ENCODE measurements around the gene PALD1. TPM values are rescaled to one million over a fixed set of nuclear protein-coding genes. Genes with fewer than 3 reads are reported as not detected.
"Not testable (repeated sequence)": the region's sequence is repeated elsewhere in the genome, so short reads cannot be mapped to it uniquely, and the experiment has no call there.

Gene PALD1
- total RNA-seq, 3 donors from 2014 or later = 0.90 to 2.6 (median 1.3) TPM

DNA sequence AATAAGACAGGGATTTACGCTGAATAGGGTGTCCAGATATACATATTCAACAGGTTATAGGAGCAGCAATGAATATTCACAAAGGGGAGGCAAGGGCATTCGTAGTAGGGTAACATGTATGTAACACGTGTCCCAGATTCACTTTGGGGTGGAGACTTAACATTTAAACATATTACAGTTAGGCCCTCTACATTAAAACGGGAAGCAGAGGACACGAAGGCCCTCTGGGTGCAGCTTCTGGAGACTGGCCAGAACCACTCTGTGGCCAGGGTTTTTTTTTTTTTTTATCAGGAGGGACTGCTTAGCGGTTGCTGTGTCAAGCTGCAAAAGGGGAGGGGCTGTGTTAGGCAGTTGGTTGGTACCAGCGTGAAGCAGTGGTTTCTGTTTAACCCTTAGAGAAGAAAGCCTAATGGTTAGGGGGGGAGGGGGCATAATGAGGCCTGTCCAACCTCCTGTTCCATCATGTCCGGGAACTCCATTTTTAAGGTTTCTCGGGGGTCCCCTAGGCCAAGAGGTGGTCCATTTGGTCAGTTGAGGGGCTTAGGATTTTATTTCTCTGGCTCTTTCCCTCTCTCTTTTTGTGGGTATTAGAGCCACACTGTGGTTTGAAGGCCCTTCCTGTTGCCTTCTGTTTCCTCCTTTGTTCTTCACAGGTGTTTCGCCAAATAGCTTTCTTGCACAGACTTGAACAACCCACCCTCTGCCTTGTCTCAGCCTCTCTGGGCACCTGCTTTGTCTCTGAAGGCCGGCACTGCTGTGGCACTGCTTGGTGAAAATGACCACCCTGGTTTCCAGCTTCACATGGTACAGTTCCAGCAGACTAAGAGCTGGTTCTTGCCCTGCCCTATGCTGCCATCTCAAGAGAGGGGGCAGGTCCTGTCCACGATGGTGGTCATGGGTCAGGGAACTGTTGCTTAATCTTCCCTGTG lies 97.6 kb downstream of the PALD1 start:
- Mint-ChIP-seq H3K4me1 (ENCODE audit: low read depth) (peaks cover 48% of the 10 kb centered on the region), H3K9me3 (no peaks in the 10 kb centered on the region), H3K4me3 (no peak overlapping the region), H3K36me3 (ENCODE audit: insufficient read depth) (no peaks in the 10 kb centered on the region), H3K27me3 (ENCODE audit: low read depth) (no peaks in the 10 kb centered on the region)
- ATAC-seq (no peak), DNase-seq (no peak)

DNA sequence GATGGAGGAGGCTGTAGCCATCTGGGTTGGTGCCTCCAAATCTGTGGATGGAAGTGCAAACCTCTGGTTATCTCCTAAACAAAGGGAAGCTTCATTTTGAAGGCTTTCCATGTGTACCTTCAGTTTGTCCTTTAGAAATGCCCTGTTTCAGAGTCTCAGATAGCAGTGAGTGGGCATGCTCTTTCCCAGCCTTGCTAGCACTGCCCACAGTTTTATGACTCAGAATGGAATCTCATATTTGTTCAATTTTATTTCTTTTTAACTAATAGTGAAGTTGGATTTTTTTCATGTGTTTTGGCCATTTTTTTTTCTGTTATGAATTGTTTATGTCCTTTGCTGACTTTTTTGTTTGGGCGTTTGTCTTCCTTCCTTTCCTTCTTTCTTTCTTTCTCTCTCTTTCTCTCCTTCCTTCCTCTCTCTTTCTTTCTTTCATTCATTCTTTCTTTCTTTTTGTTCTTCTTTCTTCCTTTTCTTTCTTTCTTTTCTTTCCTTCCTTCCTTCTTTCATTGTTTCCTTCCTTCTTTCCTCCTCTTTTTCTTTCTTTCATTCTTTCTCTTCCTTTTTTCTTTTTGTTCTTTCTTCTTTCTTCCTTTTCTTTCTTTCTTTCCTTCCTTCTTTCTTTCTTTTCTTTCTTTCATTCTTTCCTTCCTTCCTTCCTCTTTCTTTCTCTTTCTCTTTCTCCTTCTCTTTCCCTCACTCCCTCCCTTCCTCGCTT lies 98.4 kb downstream of the PALD1 start:
- Mint-ChIP-seq H3K36me3 (ENCODE audit: insufficient read depth) (no peaks in the 10 kb centered on the region), H3K4me1 (ENCODE audit: low read depth) (peaks cover 48% of the 10 kb centered on the region), H3K27me3 (ENCODE audit: low read depth) (no peaks in the 10 kb centered on the region), H3K9me3 (no peaks in the 10 kb centered on the region), H3K4me3 (no peak overlapping the region)
- DNase-seq = no peak
- ATAC-seq = no peak

DNA sequence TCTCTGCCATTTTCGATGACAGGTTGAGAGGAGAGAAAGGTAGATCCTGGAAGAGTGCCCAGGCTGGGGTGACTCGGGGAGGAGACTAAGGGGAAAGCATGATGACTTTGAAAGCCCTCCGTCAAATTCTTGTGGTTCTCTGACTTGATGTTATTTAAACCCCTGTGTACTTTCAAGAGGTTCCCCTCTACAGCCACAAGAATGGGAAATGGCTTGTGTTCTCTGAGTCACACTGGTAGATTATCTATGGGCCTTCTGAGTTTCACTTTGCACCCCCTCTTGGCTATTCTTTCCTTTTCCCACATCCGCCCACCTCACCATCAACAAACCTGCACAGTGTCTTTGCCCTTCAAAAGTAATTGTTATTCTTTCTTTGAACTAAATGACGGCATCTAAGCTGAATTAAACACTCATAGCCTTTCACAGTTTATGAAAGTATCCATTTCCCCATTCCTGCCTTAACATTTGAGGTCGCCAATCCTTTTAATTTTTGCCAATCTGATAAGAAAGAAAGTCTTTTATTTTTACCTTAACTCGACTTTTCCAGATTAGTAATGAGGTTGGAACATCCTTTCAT lies 99.9 kb downstream of the PALD1 start:
- DNase-seq = peak; percentile 47
- peak overlapping the region; percentile 56 for H3K4me3 Mint-ChIP-seq
- peak; percentile 89 to 92 for ATAC-seq
- no peaks in the 10 kb centered on the region for H3K9me3 Mint-ChIP-seq
- H3K4me1 Mint-ChIP-seq (ENCODE audit: low read depth) = peaks cover 48% of the 10 kb centered on the region
- no peaks in the 10 kb centered on the region for H3K36me3 Mint-ChIP-seq (ENCODE audit: insufficient read depth)
- no peaks in the 10 kb centered on the region for H3K27me3 Mint-ChIP-seq (ENCODE audit: low read depth)

DNA sequence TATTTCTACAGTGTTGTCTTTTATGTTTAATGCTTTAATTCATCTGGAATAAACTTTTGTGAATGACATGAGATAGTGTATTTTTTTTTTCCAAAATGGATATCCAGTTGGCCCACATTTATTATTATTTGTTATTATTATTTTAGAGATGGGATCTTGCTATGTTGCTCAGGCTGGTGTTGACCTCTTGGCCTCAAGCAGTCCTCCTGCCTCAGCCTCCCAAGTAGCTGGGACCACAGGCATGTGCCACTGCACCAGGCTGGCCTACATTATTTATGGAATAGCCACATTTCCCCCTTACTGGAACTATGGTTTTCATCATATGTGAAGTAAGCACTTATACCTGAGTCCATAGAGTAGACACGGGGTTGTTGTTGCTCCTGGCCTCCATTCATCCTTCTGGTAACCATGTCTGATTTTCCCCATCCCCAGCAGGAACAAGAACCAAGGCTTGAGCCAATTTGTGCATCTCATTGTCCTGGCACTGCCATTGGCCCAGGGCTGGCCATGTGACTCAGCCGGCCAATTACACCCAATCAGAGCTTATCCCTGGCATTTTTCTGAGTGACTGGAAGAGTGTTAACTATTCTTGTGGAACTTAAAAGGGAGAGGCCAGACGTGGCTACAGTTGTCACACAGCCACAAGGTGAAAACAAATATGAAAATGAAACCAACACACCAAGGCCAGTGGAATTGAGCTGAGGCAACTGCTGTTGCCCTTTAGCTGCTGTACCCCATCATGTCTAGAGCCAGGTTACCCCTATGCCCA lies 100.9 kb downstream of the PALD1 start:
- DNase-seq = no peak
- no peaks in the 10 kb centered on the region for H3K9me3 Mint-ChIP-seq
- H3K4me1 Mint-ChIP-seq (ENCODE audit: low read depth) = peaks cover 48% of the 10 kb centered on the region
- H3K36me3 Mint-ChIP-seq (ENCODE audit: insufficient read depth) = no peaks in the 10 kb centered on the region
- peak overlapping the region; percentile 15 for H3K4me3 Mint-ChIP-seq
- no peak for ATAC-seq
- H3K27me3 Mint-ChIP-seq (ENCODE audit: low read depth) = no peaks in the 10 kb centered on the region

DNA sequence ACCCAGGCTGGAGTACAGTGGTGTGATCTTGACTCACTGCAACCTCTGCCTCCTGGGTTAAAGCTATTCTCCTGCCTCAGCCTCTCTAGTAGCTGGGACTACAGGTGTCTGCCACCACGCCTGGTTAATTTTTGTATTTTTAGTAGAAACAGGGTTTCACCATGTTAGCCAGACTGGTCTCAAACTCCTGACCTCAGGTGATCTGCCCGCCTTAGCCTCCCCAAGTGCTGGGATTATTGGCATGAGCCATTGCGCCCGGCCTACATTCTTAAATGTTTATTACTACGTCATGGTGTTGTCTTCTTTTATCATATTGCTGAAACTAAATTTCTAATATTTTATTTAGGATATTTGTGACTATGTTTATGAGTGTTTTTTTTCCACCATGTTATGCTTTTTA lies 102.6 kb downstream of the PALD1 start:
- not testable (repeated sequence) for H3K27me3 Mint-ChIP-seq (ENCODE audit: low read depth); H3K36me3 Mint-ChIP-seq (ENCODE audit: insufficient read depth); ATAC-seq; H3K9me3 Mint-ChIP-seq; DNase-seq; H3K4me3 Mint-ChIP-seq
- peaks cover 41% of the 10 kb centered on the region for H3K4me1 Mint-ChIP-seq (ENCODE audit: low read depth)

DNA sequence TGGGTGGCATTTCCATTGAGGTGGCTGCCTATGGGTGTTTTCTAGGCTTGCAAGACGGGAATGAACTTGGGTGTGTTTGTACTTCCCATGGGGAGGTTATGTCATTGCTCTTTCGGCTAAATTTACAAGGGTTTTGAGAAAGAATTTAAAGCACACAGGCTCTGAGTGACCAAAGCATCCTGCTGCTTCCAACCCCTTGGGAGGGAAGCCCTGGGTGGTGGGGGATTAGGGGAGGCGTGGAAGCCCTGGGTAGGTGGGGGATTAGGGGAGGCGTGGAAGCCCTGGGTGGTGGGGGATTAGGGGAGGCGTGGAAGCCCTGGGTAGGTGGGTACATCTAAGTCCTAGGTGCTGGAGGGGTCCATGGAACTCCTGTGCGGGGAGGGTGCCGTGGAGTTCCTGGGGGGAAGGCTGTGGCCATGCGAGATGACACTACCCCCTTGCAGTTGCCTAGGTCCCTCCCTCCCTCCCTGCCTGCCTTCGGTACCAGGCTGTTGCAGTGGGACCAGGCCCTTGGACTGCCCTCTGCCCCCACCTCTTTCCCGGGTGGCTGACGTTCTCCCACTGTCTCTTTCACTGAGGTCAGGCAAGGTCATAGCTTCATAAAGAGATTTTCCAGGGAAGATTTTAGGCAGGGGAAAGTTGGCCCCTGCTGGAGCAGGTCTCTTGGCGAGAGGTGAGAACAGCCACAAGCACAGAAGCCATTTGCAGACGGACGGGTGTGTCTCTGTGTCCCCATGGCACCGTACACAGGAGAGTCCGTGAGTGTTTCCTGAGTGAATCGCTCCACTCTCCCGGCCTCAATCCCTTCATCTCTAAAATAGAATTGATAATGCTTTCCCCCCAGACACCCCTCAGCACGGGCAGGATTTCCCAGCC lies 104.5 kb downstream of the PALD1 start:
- no peak overlapping the region for H3K4me3 Mint-ChIP-seq
- H3K36me3 Mint-ChIP-seq (ENCODE audit: insufficient read depth) = no peaks in the 10 kb centered on the region
- ATAC-seq = no peak
- H3K4me1 Mint-ChIP-seq (ENCODE audit: low read depth) = peaks cover 26% of the 10 kb centered on the region
- H3K9me3 Mint-ChIP-seq = no peaks in the 10 kb centered on the region
- H3K27me3 Mint-ChIP-seq (ENCODE audit: low read depth) = no peaks in the 10 kb centered on the region
- DNase-seq = no peak

DNA sequence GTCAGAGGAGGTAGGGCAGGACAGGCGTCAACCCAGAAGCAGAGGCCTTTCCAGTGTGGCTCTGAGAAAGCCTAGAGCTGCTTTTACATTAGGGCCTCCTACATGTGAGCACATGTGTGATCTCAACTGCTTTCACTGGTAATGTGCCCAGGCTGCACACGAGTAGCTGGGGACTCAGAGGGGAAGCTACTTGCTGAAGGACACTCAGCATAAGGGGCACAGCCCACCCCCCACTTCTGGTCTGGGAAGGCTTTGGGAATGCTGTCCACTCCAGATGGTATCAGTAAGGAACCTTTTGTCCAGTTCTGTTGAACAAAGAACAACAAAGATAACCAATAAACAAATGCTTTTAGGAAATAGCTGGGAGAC lies 105.1 kb downstream of the PALD1 start:
- H3K4me1 Mint-ChIP-seq (ENCODE audit: low read depth) = peaks cover 20% of the 10 kb centered on the region
- no peaks in the 10 kb centered on the region for H3K27me3 Mint-ChIP-seq (ENCODE audit: low read depth)
- H3K4me3 Mint-ChIP-seq = no peak overlapping the region
- no peaks in the 10 kb centered on the region for H3K9me3 Mint-ChIP-seq
- DNase-seq = no peak
- no peaks in the 10 kb centered on the region for H3K36me3 Mint-ChIP-seq (ENCODE audit: insufficient read depth)
- no peak for ATAC-seq

DNA sequence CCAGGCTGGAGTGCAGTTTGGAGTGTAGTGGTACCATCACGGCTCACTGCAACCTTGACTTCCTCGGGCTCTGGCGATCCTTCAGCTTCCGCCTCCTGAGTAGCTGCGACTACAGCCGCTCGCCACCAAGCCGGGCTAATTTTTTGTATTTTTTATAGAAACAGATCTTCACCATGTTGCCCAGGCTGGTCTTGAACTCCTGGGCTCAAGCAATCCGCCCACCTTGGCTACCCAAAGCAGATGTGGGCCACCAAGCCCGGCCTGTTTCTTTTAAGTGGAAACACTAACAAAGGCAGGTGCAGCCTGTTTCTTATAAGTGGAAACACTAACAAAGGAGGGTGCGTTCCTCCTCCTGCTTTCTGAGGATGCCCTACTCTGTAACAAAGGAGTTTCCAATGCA lies 105.8 kb downstream of the PALD1 start:
- no peaks in the 10 kb centered on the region for H3K27me3 Mint-ChIP-seq (ENCODE audit: low read depth)
- no peaks in the 10 kb centered on the region for H3K36me3 Mint-ChIP-seq (ENCODE audit: insufficient read depth)
- DNase-seq = no peak
- peaks cover 14% of the 10 kb centered on the region for H3K4me1 Mint-ChIP-seq (ENCODE audit: low read depth)
- H3K4me3 Mint-ChIP-seq = no peak overlapping the region
- no peaks in the 10 kb centered on the region for H3K9me3 Mint-ChIP-seq
- no peak for ATAC-seq

DNA sequence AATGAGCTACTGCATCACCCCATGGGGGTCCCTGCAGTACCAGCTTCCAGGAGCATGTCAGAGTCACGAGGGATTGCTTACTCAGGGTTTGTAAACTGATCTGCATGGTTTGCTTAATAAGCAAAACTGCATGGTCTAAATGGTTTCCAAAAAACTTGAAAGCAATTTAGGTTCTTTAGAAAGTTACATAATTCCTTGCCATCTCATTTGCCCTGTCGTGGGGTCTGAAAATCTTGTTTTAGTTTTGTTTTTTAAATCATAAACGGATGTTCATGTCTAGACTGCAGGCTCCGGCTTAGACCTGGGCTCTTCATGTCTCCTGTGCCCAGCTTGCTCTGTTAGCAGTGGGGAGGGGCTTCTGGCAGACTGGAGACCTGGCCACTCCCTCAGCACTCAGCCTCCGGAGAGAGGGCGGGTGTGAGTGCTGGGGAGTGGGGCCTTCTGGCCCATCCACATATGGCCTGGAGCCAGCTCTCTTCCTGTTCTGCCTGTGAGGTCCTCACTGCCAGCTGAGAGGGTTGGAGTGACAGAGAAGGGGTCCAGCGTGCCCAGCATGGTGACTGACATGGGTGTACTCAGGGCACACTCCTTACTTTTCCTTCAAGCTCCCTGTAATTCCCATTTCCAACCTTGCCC lies 106.5 kb downstream of the PALD1 start:
- H3K36me3 Mint-ChIP-seq (ENCODE audit: insufficient read depth) = no peaks in the 10 kb centered on the region
- H3K27me3 Mint-ChIP-seq (ENCODE audit: low read depth) = no peaks in the 10 kb centered on the region
- ATAC-seq = no peak
- no peaks in the 10 kb centered on the region for H3K9me3 Mint-ChIP-seq
- DNase-seq = no peak
- no peak overlapping the region for H3K4me3 Mint-ChIP-seq
- peaks cover 7% of the 10 kb centered on the region for H3K4me1 Mint-ChIP-seq (ENCODE audit: low read depth)

DNA sequence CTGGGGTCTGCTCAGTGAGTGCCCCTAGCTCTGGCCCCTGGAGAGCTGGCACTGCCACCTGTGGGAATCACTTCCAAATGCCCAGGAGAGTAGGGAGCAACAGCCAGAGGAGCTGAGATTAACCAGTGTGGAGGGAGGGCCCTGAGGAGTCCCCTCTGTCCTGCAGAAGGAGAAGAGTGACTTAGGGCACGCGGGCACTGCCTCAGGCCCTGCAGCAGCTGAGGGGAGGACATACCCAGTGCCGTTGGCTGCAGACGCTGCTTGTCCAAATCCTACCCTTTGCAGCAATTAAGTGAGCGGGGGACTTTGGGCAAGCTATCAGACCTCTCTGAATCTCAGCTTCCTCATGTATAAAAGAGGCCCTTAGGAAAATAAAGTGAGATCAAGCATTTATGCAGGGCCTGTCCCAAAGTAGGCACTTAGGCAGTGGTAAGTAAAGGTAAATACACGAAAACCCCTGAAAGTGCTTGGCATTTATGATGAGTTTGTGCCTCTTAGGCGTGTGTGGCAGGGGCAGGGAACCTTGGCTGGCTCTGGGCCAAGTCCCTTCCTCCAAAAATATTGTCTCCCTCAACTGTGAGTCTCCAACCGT lies 107.1 kb downstream of the PALD1 start:
- H3K36me3 Mint-ChIP-seq (ENCODE audit: insufficient read depth) = no peaks in the 10 kb centered on the region
- no peaks in the 10 kb centered on the region for H3K9me3 Mint-ChIP-seq
- ATAC-seq (no peak), DNase-seq (no peak)
- peaks cover 3% of the 10 kb centered on the region for H3K4me1 Mint-ChIP-seq (ENCODE audit: low read depth)
- no peak overlapping the region for H3K4me3 Mint-ChIP-seq
- H3K27me3 Mint-ChIP-seq (ENCODE audit: low read depth) = no peaks in the 10 kb centered on the region

DNA sequence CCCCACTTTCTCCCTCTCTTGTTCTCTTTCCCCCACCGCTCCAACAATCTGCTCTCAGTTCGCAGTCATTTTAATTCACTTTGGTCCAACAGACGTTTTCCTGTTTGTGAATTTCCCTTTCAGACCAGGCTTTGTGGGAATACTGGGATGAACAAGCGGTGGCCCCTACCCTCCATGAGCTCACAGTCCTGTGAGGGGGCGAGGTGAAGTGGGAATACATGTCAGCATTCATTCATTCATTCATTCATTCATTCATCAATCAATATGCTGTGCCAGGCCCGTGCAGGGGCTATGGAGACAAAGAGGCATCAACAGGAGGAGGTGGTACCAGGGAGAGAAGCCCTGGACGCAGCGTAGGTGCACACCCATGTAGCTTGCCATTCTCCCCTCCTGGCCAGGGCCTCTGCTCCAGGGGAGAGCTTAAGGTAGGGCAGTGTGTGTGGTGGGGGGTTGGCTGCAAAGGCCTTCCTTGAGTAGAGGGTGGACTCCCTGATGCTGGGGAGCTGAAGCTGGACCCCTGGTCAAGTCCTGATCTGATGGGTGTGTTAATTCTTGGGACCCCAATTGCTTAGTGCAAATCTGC lies 107.9 kb downstream of the PALD1 start:
- H3K36me3 Mint-ChIP-seq (ENCODE audit: insufficient read depth) = no peaks in the 10 kb centered on the region
- H3K4me3 Mint-ChIP-seq = no peak overlapping the region
- no peak for ATAC-seq
- DNase-seq = no peak
- H3K4me1 Mint-ChIP-seq (ENCODE audit: low read depth) = peaks cover 3% of the 10 kb centered on the region
- no peaks in the 10 kb centered on the region for H3K27me3 Mint-ChIP-seq (ENCODE audit: low read depth)
- no peaks in the 10 kb centered on the region for H3K9me3 Mint-ChIP-seq

DNA sequence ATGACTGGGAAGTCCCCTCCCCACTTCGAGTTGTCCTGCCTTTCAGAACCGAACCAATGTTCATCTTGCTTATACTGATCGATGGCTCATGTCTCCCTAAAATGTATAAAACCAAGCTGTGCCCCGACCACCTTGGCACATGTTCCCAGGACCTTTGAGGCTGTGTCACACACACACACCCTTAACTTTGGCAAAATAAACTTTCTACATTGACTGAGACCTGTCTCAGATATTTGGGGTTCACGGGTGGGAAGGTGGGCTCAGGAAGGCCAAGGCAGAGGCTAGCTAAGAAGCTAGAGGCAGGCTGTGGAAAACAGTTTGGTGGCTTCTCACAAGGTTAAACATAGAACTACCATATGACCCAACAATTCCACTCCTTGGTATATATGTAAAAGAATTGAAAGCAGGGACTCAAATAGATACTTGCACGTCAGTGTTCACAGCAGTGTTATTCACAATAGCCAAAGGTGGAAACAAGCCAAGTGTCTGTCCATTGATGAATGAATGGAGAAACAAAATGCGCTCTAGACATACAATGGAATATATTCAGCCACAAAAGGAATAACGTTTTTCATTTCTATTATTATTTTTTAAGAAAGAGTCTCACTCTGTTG lies 108.6 kb downstream of the PALD1 start:
- ATAC-seq (peak; percentile 58 to 78), DNase-seq (no peak)
- Mint-ChIP-seq H3K4me3 (no peak overlapping the region), H3K36me3 (ENCODE audit: insufficient read depth) (no peaks in the 10 kb centered on the region), H3K27me3 (ENCODE audit: low read depth) (no peaks in the 10 kb centered on the region), H3K4me1 (ENCODE audit: low read depth) (peaks cover 3% of the 10 kb centered on the region), H3K9me3 (no peaks in the 10 kb centered on the region)
